Measurements from ENCODE around the gene VHLL.

VHLL gene

DNA sequence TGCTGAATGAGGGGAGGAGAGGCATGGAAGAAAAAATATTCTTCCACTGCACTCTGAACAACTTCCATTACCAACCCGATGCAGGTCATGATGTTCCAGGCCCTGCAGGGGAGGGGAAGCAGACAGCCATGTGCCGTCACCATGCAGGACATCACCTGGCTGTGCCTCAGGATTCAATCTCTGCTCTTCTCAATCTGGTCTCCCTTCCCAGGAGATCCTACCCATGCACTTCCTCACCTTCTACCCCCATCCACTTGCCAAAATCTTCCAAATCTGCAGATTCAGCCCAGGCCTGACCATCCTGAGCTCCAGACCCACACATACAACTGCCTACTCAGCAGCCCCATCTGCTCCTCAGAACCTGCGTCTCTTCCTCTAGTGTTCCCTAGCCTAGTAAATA is 45.5 kb downstream of the VHLL start:
- no peak for DNase-seq

DNA sequence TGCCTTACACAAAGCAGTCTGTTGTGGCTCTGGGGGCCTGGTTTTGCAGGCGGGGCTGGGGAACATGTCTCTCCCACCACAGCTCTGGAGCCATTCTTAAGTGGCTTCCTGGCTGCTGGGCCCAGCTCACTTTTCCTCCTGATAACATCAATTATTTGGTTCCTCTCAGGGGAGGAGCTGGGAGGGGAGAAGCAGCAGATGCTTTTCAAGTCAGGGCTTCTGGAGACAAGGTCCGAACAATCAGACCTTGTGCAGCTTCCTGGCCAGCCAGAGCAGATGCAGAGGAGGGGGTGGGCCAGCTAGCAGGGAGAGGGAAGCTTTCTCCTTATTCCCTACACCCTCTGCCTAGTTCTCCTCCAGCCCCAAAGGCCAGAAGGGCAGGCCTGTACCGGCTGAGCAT is 47.6 kb downstream of the VHLL start:
- no peak for DNase-seq

DNA sequence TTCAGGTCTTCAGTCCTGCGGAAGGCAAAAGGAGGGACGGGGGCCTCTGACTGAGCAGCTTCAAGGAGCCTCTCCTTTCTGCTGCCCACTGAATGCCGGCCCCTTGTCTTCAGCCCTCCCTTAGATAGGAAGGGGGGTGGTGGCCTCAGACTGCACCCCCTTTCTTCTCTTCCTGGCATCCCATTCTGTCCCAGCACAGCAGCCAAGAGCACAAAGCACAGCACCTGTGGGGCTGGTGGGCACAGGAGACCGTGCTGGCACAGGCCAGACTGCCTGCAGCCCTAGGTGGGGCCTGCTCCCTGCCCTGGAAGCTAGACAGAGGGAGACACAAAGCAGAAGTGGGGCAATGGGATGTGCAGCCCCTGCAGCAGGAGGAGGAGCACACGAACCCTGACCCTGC is 49.5 kb downstream of the VHLL start:
- no peak for DNase-seq

Data from fibroblast of skin of scalp (primary cell).